Measurements from ENCODE around the gene PNKD. TPM values are rescaled to one million over a fixed set of nuclear protein-coding genes. Genes with fewer than 3 reads are reported as not detected.

PNKD gene
- total RNA-seq, 4 donors from 2014 or later: 33.4 to 66.4 (median 49.4) TPM

Other genes starting within 250 kb of the PNKD start
- not detected for gene RUFY4, start 201.3 kb upstream of the PNKD start, total RNA-seq
- gene CXCR2, start 144.5 kb upstream of the PNKD start, total RNA-seq: 1 to 10 TPM in 3 of 4 donors, under 1 TPM in 1; 0.24 to 4.8 (median 4.0) TPM
- gene CXCR1, start 103.6 kb upstream of the PNKD start, total RNA-seq: 1 to 10 TPM in 1 of 4 donors, under 1 TPM in 1, not detected in 2; 0.87 to 1.0 TPM
- gene ARPC2, start 53.3 kb upstream of the PNKD start, total RNA-seq: 100 to 1,000 TPM; 267 to 384 (median 275) TPM
- 1 to 10 TPM in 2 of 4 donors, under 1 TPM in 1, not detected in 1; 0.98 to 2.0 (median 1.6) TPM for gene GPBAR1, start 9.5 kb upstream of the PNKD start, total RNA-seq
- 100 to 1,000 TPM; 103 to 154 (median 144) TPM for gene AAMP, start 382 bp upstream of the PNKD start, total RNA-seq
- 100 to 1,000 TPM; 234 to 370 (median 319) TPM for gene TMBIM1, start 22.0 kb downstream of the PNKD start, total RNA-seq
- gene CATIP, start 86.3 kb downstream of the PNKD start, total RNA-seq: not detected
- 10 to 100 TPM in 2 of 4 donors, 1 to 10 TPM in 1, under 1 TPM in 1; 0.78 to 16.1 (median 7.6) TPM for gene SLC11A1, start 111.8 kb downstream of the PNKD start, total RNA-seq
- 100 to 1,000 TPM in 2 of 4 donors, 10 to 100 TPM in 2; 70.3 to 140 (median 99.5) TPM for gene CTDSP1, start 129.3 kb downstream of the PNKD start, total RNA-seq
- 1 to 10 TPM in 2 of 4 donors, under 1 TPM in 2; 0.21 to 3.3 (median 1.1) TPM for gene VIL1, start 148.6 kb downstream of the PNKD start, total RNA-seq

Data from suprapubic skin (tissue), 4 donors.